H1 (cell line): ENCODE data around the gene ATP6V0D1. TPM values are rescaled to one million over a fixed set of nuclear protein-coding genes. Genes with fewer than 3 reads are reported as not detected.
A peak's percentile ranks its signal among the peaks of the same experiment; 100 is the strongest.
"Not testable (repeated sequence)": the region's sequence is repeated elsewhere in the genome, so short reads cannot be mapped to it uniquely, and the experiment has no call there.

Experiments
- CTCF ChIA-PET: fragments of 300-600 bp; sonication (Branson Sonifier 250); formaldehyde crosslinking; loops from one replicate; lab custom pipeline; 2021; ENCODE audit not compliant: partially characterized antibody; lab: Charles Lee
- POLR2A ChIA-PET: fragments of 300-600 bp; sonication (Branson Sonifier 250); formaldehyde crosslinking; loops from one replicate; lab custom pipeline; 2021; ENCODE audit warnings: inconsistent platforms; ENCODE audit not compliant: partially characterized antibody; lab: Charles Lee
- DNase-seq, 2 experiments: peaks; one replicate each; pipeline versions ENCODE4 v3.0.0 to v3.0.0-alpha.2; 2010 to 2022; ENCODE audit warnings: low spot score in 2 of 2, low read depth in 1 of 2, mixed read lengths in 1 of 2
- FAIRE-seq: peaks from 2 replicates; lab custom pipeline; 2011; peaks lifted over from hg19 to GRCh38; lab: Jason Lieb, UNC
- H2AFZ ChIP-seq: 2 replicates; pipeline ENCODE4 v1.8.1; 2012; ENCODE audit warnings: low read length, inconsistent platforms
- H2AK5ac ChIP-seq: 2 replicates; pipeline ENCODE4 v1.6.1; 2013; ENCODE audit warnings: low read depth, low read length
- H2BK120ac ChIP-seq: replicated peaks from 2 replicates; pipeline ENCODE3; 2013; ENCODE audit warnings: low read depth, low read length, inconsistent platforms
- H2BK12ac ChIP-seq: 2 replicates; pipeline ENCODE4 v1.6.1; 2013; ENCODE audit warnings: low read depth, low read length
- H2BK15ac ChIP-seq: 2 replicates; pipeline ENCODE4 v1.6.1; 2013; ENCODE audit warnings: low read length
- H2BK20ac ChIP-seq: 2 replicates; pipeline ENCODE4 v1.6.1; 2013; ENCODE audit warnings: low read length
- H2BK5ac ChIP-seq: 2 replicates; pipeline ENCODE4 v1.6.1; 2013; ENCODE audit warnings: low read depth, low read length
- H3K14ac ChIP-seq: 2 replicates; pipeline ENCODE4 v1.6.1; 2013; ENCODE audit warnings: inconsistent platforms; ENCODE audit not compliant: insufficient read length
- H3K18ac ChIP-seq: 2 replicates; pipeline ENCODE4 v1.6.1; 2013; ENCODE audit warnings: low read length; ENCODE audit errors: extremely low read depth
- H3K23ac ChIP-seq: 2 replicates; pipeline ENCODE4 v1.6.1; 2013; ENCODE audit warnings: inconsistent platforms; ENCODE audit not compliant: insufficient read length
- H3K23me2 ChIP-seq: 2 replicates; pipeline ENCODE4 v1.6.1; 2013; ENCODE audit warnings: low read depth, low read length
- H3K27ac ChIP-seq: 2 replicates; pipeline ENCODE4 v1.6.1; 2011; ENCODE audit warnings: low read depth, low read length, inconsistent platforms
- H3K27me3 ChIP-seq, 4 experiments: replicated peaks in 1 of 4; 1 replicate in 1 of 4; 2 replicates in 3 of 4; pipeline versions ENCODE4 v1.6.1 to v1.8.1; 2011 to 2013; ENCODE audit warnings: low read length in 3 of 4, mild to moderate bottlenecking in 3 of 4, inconsistent platforms in 2 of 4, mixed read lengths in 2 of 4, moderate library complexity in 1 of 4; ENCODE audit not compliant: control insufficient read depth in 3 of 4, insufficient read depth in 3 of 4; ENCODE audit errors: extremely low read depth in 1 of 4
- H3K36me3 ChIP-seq, 4 experiments: 2 replicates each; pipeline versions ENCODE4 v1.6.1 to v1.8.1; 2011 to 2013; ENCODE audit warnings: mild to moderate bottlenecking in 4 of 4, low read length in 3 of 4, moderate library complexity in 2 of 4, control low read depth in 1 of 4, inconsistent platforms in 1 of 4; ENCODE audit not compliant: insufficient read depth in 4 of 4, control insufficient read depth in 2 of 4
- H3K4ac ChIP-seq: replicated peaks from 2 replicates; pipeline ENCODE3; 2013; ENCODE audit warnings: low read length, low read depth, mixed read lengths, inconsistent platforms; ENCODE audit not compliant: insufficient read length
- H3K4me1 ChIP-seq, 4 experiments: replicated peaks in 1 of 4; 1 replicate in 1 of 4; 2 replicates in 3 of 4; pipeline versions ENCODE4 v1.6.1 to v1.8.1; 2011 to 2013; ENCODE audit warnings: low read length in 3 of 4, inconsistent platforms in 2 of 4, mixed read lengths in 1 of 4; ENCODE audit not compliant: insufficient read depth in 4 of 4, control insufficient read depth in 3 of 4
- H3K4me2 ChIP-seq, 2 experiments: 2 replicates each; pipeline versions ENCODE4 v1.6.1 to v1.8.1; 2011 to 2013; ENCODE audit warnings: low read depth in 2 of 2, low read length in 2 of 2, control low read depth in 1 of 2, inconsistent platforms in 1 of 2, mild to moderate bottlenecking in 1 of 2; ENCODE audit not compliant: insufficient read depth in 1 of 2
- H3K4me3 ChIP-seq, 4 experiments: fragments of 200-600, 300-600 bp in 1 of 4; sonication (generic), shearing (Covaris generic), sonication (Bioruptor Twin) in 1 of 4; 2 replicates each; pipeline versions ENCODE4 v1.5.1 to v1.8.1; 2011 to 2016; ENCODE audit warnings: low read length in 4 of 4, low read depth in 3 of 4, control low read depth in 2 of 4, inconsistent platforms in 2 of 4, mild to moderate bottlenecking in 2 of 4, mixed read lengths in 1 of 4, moderate library complexity in 1 of 4; ENCODE audit not compliant: insufficient read depth in 2 of 4; ENCODE audit errors: extremely low read depth in 1 of 4
- H3K56ac ChIP-seq: replicated peaks from 2 replicates; pipeline ENCODE3; 2013; ENCODE audit warnings: low read depth, mild to moderate bottlenecking, mixed read lengths, low read length, inconsistent platforms; ENCODE audit not compliant: insufficient read length
- H3K79me1 ChIP-seq: 2 replicates; pipeline ENCODE4 v1.6.1; 2013; ENCODE audit warnings: low read depth, low read length, control low read depth
- H3K79me2 ChIP-seq, 2 experiments: 2 replicates each; pipeline versions ENCODE4 v1.6.1 to v1.8.1; 2012 to 2013; ENCODE audit warnings: low read length in 2 of 2, mild to moderate bottlenecking in 2 of 2, inconsistent platforms in 1 of 2; ENCODE audit not compliant: insufficient read depth in 2 of 2, control insufficient read depth in 1 of 2
- H3K9ac ChIP-seq, 4 experiments: replicated peaks in 1 of 4; 1 replicate in 1 of 4; 2 replicates in 3 of 4; pipeline versions ENCODE4 v1.6.1 to v1.8.1; 2011 to 2013; ENCODE audit warnings: low read depth in 3 of 4, low read length in 3 of 4, control low read depth in 2 of 4, mild to moderate bottlenecking in 2 of 4, moderate library complexity in 2 of 4, inconsistent platforms in 1 of 4; ENCODE audit errors: extremely low read depth in 1 of 4
- H3K9me3 ChIP-seq, 2 experiments: 2 replicates each; pipeline versions ENCODE4 v1.6.1 to v1.8.1; 2012 to 2013; ENCODE audit warnings: mild to moderate bottlenecking in 2 of 2, moderate library complexity in 2 of 2, control low read depth in 1 of 2, inconsistent platforms in 1 of 2, low read depth in 1 of 2, low read length in 1 of 2, mixed read lengths in 1 of 2; ENCODE audit not compliant: insufficient read depth in 2 of 2
- H4K20me1 ChIP-seq, 2 experiments: replicated peaks in 1 of 2; 2 replicates each; pipeline versions ENCODE3 to v1.8.1; 2011 to 2013; ENCODE audit warnings: inconsistent platforms in 2 of 2, low read length in 2 of 2, mild to moderate bottlenecking in 1 of 2; ENCODE audit not compliant: insufficient read depth in 2 of 2, control insufficient read depth in 1 of 2
- H4K5ac ChIP-seq: 2 replicates; pipeline ENCODE4 v1.6.1; 2013; ENCODE audit warnings: low read length, low read depth, mixed read lengths, inconsistent platforms; ENCODE audit not compliant: insufficient read length
- H4K8ac ChIP-seq: 2 replicates; pipeline ENCODE4 v1.8.0; 2013; ENCODE audit warnings: mild to moderate bottlenecking, moderate library complexity, low read length, inconsistent platforms; ENCODE audit not compliant: insufficient read depth; ENCODE audit errors: extremely low read depth
- H4K91ac ChIP-seq: replicated peaks from 2 replicates; pipeline ENCODE3; 2013; ENCODE audit warnings: low read length, mixed read lengths, inconsistent platforms; ENCODE audit not compliant: insufficient read length
- CTCF ChIP-seq, 3 experiments: IDR thresholded peaks; 1 replicate in 2 of 3; 2 replicates in 1 of 3; pipeline versions ENCODE4 v1.5.1 to v1.6.1; 2011; ENCODE audit warnings: low read length in 3 of 3, mild to moderate bottlenecking in 3 of 3, inconsistent platforms in 2 of 3, low read depth in 1 of 3, moderate library complexity in 1 of 3; ENCODE audit not compliant: insufficient read depth in 1 of 3; ENCODE audit errors: control extremely low read depth in 1 of 3
- WGBS, 2 experiments: shearing (Covaris generic) in 1 of 2; methylation state at CpG; one replicate each; pipeline versions ENCODE4 v1.1.6 to v1.1.7; 2013 to 2015; ENCODE audit warnings: low lambda C conversion rate in 2 of 2, mixed read lengths in 2 of 2, inconsistent platforms in 1 of 2, low coverage in 1 of 2, missing lambda C conversion rate in 1 of 2; ENCODE audit not compliant: insufficient replicate concordance in 2 of 2, insufficient coverage in 1 of 2, insufficient read length in 1 of 2; ENCODE audit errors: extremely low coverage in 1 of 2, missing lambda C conversion rate in 1 of 2; 5-methylcytosine and 5-hydroxymethylcytosine counted together
- polyA plus RNA-seq, 7 experiments: library from polyadenylated mRNA; depleted of rRNA in 3 of 7; stranded (reverse) in 5 of 7; unstranded in 2 of 7; fragments of >200 nt in 5 of 7; fragments of 200-250 nt in 2 of 7; gene quantifications; 1 replicate in 5 of 7; 2 replicates in 1 of 7; 4 replicates in 1 of 7; pipeline versions ENCODE4 v1.2.1 to v1.2.3, GENCODE V29; 2011 to 2013; ENCODE audit warnings: missing spikeins in 2 of 7, mixed read lengths in 2 of 7
- total RNA-seq: library from RNA; stranded (reverse); fragmentation: NEBNext Ultra II Directional; extraction: Animal tissue kit (Norgen Biotek cat#: 25700); gene quantifications from 2 replicates; pipeline ENCODE4 v1.2.1, GENCODE V29; 2021

ATP6V0D1 gene
- total and polyA plus RNA-seq, 2 of the 8 experiments (the other 6 are each of a cell fraction or from before 2014, with no cell fraction given): 47.3 to 134 TPM

- not testable (repeated sequence) for H2BK20ac ChIP-seq, H3K14ac ChIP-seq, H3K9me3 ChIP-seq, H2BK15ac ChIP-seq, FAIRE-seq, H3K4me3 ChIP-seq, H3K23ac ChIP-seq, H2AFZ ChIP-seq, H3K56ac ChIP-seq, H3K4me1 ChIP-seq, H3K79me1 ChIP-seq, H4K8ac ChIP-seq, H3K27ac ChIP-seq, H3K79me2 ChIP-seq, H3K9ac ChIP-seq, H4K91ac ChIP-seq, H2BK12ac ChIP-seq, H4K5ac ChIP-seq, H2AK5ac ChIP-seq, H3K18ac ChIP-seq, H4K20me1 ChIP-seq, H3K4me2 ChIP-seq, H2BK120ac ChIP-seq, H3K4ac ChIP-seq, DNase-seq, H2BK5ac ChIP-seq, H3K23me2 ChIP-seq, H3K36me3 ChIP-seq
- ChIA-PET POLR2A (interaction anchor here (0.7 to 1.1 kb wide), 3 partner anchors 12 to 25 kb away, joined by 3 read pairs; no protein-coding TSS in a partner anchor), CTCF (interaction anchor here (0.6 to 9.9 kb wide), 39 partner anchors 10 to 570 kb away, joined by 3 to 335 read pairs (median 5); partner anchors contain the start of genes AGRP, ATP6V0D1, C16orf86 and CARMIL2)
- H3K27me3 ChIP-seq: peaks cover 0 to 11% (median 5%) of the 10 kb centered on the region in 4 experiments; a peak in 2 of 7 replicates
- TF ChIP-seq CTCF (IDR thresholded peaks at IDR 0.05; ENCODE audit: control extremely low read depth in 1 of 3, insufficient read depth in 1 of 3, low read depth in 1 of 3, low read length in 3 of 3): peak in 2 of 3 experiments; percentile 10 to 16; a peak in 2 of 4 replicates
- WGBS, 2 experiments: 82% methylated on average over 1 of the region's 1 CpG; no CpG with 5 or more reads in 1 of the 2 experiments
Observed at GRCh38 chr16:67513892-67514291, 32.9 kb upstream of the ATP6V0D1 start.
